Germinal center (tissue), 1 donor: Measurements from ENCODE around the gene MCFD2.
A peak's percentile ranks its signal among the peaks of the same experiment; 100 is the strongest.
"Not testable (repeated sequence)": the region's sequence is repeated elsewhere in the genome, so short reads cannot be mapped to it uniquely, and the experiment has no call there.

Experiments used
- DNase-seq: peaks from one replicate; pipeline ENCODE4 v3.0.0; 2012; ENCODE audit warnings: mixed read lengths, low spot score

The MCFD2 gene

GRCh38 chr2:46937471-46937901 is 21.9 kb upstream of the MCFD2 start:
- peak; percentile 37 for DNase-seq

- DNase-seq, result no peak
Measured at GRCh38 chr2:46936566-46936965, 21.0 kb upstream of the MCFD2 start.

GRCh38 chr2:46935071-46935470 is 19.5 kb upstream of the MCFD2 start:
- no peak for DNase-seq

- DNase-seq, result no peak
Measured at GRCh38 chr2:46929612-46930011, 14.0 kb upstream of the MCFD2 start.

- no peak for DNase-seq
Measured at GRCh38 chr2:46926863-46927262, 11.3 kb upstream of the MCFD2 start.

- DNase-seq, result no peak
Measured at GRCh38 chr2:46925474-46926351, 10.1 kb upstream of the MCFD2 start.

GRCh38 chr2:46924608-46925007 is 9.0 kb upstream of the MCFD2 start:
- no peak for DNase-seq

- no peak for DNase-seq
Measured at GRCh38 chr2:46924038-46924437, 8.4 kb upstream of the MCFD2 start.

GRCh38 chr2:46923041-46923528 is 7.5 kb upstream of the MCFD2 start:
- no peak for DNase-seq

- DNase-seq, result no peak
Measured at GRCh38 chr2:46922606-46923005, 7.0 kb upstream of the MCFD2 start.

GRCh38 chr2:46921676-46922448 is 6.3 kb upstream of the MCFD2 start:
- no peak for DNase-seq

GRCh38 chr2:46917628-46918027 is 2.0 kb upstream of the MCFD2 start:
- DNase-seq, result no peak

- DNase-seq, result peak; percentile 97
Measured at GRCh38 chr2:46915811-46916630, 415 bp upstream of the MCFD2 start.

- DNase-seq, result no peak
Measured at GRCh38 chr2:46914578-46915230, 902 bp downstream of the MCFD2 start.

- no peak for DNase-seq
Measured at GRCh38 chr2:46913471-46914381, 1.9 kb downstream of the MCFD2 start.

- no peak for DNase-seq
Measured at GRCh38 chr2:46909771-46910419, 5.7 kb downstream of the MCFD2 start.

GRCh38 chr2:46909150-46909549 is 6.5 kb downstream of the MCFD2 start:
- no peak for DNase-seq

- not testable (repeated sequence) for DNase-seq
Measured at GRCh38 chr2:46904908-46905678, 10.5 kb downstream of the MCFD2 start.

- not testable (repeated sequence) for DNase-seq
Measured at GRCh38 chr2:46902980-46903379, 12.6 kb downstream of the MCFD2 start.
